Cardiac muscle cell (in vitro differentiated cells and primary cell): ENCODE measurements around the gene KCNQ1. TPM values are rescaled to one million over a fixed set of nuclear protein-coding genes. Genes with fewer than 3 reads are reported as not detected.
"Not testable (repeated sequence)": the region's sequence is repeated elsewhere in the genome, so short reads cannot be mapped to it uniquely, and the experiment has no call there.

ENCODE experiments used
- DNase-seq, 2 donors: peaks; one replicate each; pipeline versions ENCODE4 v3.0.0 to v3.0.0-alpha.2; 2010 to 2017; ENCODE audit warnings: low read depth in 1 of 2, low spot score in 1 of 2
- H3K27ac ChIP-seq: fragments of 200-600 bp; sonication (generic); 2 replicates; pipeline ENCODE4 v1.5.1; 2016
- H3K27me3 ChIP-seq: fragments of 200-600 bp; sonication (generic); 2 replicates; pipeline ENCODE4 v1.6.0; 2016; ENCODE audit warnings: control low read depth
- H3K36me3 ChIP-seq: fragments of 200-600 bp; sonication (generic); 2 replicates; pipeline ENCODE4 v1.5.1; 2016; ENCODE audit warnings: control low read depth
- H3K4me1 ChIP-seq: fragments of 200-600 bp; sonication (generic); 2 replicates; pipeline ENCODE4 v1.8.1; 2017; ENCODE audit warnings: low read depth, mild to moderate bottlenecking, mixed run types
- H3K4me3 ChIP-seq: fragments of 200-600 bp; sonication (generic); 2 replicates; pipeline ENCODE4 v1.5.1; 2016; ENCODE audit warnings: mild to moderate bottlenecking
- H3K9me3 ChIP-seq: fragments of 200-600 bp; sonication (generic); 2 replicates; pipeline ENCODE4 v1.5.1; 2017; ENCODE audit warnings: low read depth, mild to moderate bottlenecking, control low read depth
- polyA plus RNA-seq: library from polyadenylated mRNA; unstranded; fragments of >200 nt; fragmentation: Nextera tagmentation; extraction: Ambion mirVana; gene quantifications from 2 replicates; pipeline ENCODE4 v1.2.1, GENCODE V29; 2016
- total RNA-seq: library from RNA; depleted of rRNA; stranded (reverse); fragments of >200 nt; gene quantifications from 2 replicates; pipeline ENCODE4 v1.2.3, GENCODE V29; 2016
- TF ChIP-seq, protein P1 (sequence below): IDR thresholded peaks from 2 replicates; pipeline ENCODE4 v1.5.1; 2012; ENCODE audit warnings: low read depth, mild to moderate bottlenecking, low read length

KCNQ1 gene
- total and polyA plus RNA-seq, 2 experiments from 2014 or later = 13.9 to 18.6 TPM

DNA sequence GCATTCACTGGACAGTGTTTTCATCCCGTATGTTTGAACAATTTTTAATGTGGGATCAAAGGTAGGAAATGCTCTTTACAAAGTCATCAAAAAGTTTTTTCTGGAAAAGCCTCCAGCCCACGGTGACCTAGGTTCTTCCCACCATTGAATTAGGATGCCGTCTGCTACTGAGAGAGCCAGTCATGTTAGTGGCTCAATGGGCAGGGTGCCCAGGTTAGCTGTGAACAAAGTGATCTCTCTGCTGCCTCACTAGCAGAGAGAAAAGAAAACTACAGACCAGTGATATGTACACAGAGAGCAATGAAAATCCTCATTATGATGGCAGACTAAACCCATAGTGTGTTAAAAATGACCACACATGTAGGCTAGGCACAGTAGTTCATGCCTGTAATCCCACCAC, 32.4 kb downstream of the KCNQ1 start:
- Histone ChIP-seq H3K27ac (no peak overlapping the region), H3K36me3 (no peaks in the 10 kb centered on the region), H3K9me3 (no peaks in the 10 kb centered on the region), H3K27me3 (no peaks in the 10 kb centered on the region), H3K4me3 (no peak overlapping the region), H3K4me1 (no peaks in the 10 kb centered on the region)
- no peak for DNase-seq
- TF ChIP-seq, protein P1, sequence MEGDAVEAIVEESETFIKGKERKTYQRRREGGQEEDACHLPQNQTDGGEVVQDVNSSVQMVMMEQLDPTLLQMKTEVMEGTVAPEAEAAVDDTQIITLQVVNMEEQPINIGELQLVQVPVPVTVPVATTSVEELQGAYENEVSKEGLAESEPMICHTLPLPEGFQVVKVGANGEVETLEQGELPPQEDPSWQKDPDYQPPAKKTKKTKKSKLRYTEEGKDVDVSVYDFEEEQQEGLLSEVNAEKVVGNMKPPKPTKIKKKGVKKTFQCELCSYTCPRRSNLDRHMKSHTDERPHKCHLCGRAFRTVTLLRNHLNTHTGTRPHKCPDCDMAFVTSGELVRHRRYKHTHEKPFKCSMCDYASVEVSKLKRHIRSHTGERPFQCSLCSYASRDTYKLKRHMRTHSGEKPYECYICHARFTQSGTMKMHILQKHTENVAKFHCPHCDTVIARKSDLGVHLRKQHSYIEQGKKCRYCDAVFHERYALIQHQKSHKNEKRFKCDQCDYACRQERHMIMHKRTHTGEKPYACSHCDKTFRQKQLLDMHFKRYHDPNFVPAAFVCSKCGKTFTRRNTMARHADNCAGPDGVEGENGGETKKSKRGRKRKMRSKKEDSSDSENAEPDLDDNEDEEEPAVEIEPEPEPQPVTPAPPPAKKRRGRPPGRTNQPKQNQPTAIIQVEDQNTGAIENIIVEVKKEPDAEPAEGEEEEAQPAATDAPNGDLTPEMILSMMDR = no peak

DNA sequence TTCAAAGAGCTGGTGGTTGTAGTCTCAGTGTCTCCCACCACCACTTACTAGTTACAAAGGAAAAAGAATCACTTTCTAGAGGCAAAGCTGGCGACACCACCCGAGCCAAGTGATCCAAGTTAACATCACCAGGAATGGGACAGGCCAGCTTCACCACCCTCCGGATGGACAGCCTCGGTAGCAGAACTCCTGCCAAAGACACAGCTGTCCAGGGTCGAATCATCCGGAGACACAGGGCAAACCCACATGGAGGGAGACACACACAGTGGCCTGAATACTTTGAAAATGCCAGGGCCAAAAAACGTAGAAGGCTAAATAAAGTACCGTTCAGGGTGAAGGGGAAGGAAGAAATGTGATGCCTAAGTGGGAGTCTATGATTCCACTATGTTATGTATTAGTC, 33.1 kb downstream of the KCNQ1 start:
- Histone ChIP-seq H3K27ac (no peak overlapping the region), H3K9me3 (no peaks in the 10 kb centered on the region), H3K36me3 (no peaks in the 10 kb centered on the region), H3K4me3 (no peak overlapping the region), H3K4me1 (no peaks in the 10 kb centered on the region), H3K27me3 (peaks cover 5% of the 10 kb centered on the region)
- DNase-seq = no peak
- TF ChIP-seq, protein P1 = no peak

DNA sequence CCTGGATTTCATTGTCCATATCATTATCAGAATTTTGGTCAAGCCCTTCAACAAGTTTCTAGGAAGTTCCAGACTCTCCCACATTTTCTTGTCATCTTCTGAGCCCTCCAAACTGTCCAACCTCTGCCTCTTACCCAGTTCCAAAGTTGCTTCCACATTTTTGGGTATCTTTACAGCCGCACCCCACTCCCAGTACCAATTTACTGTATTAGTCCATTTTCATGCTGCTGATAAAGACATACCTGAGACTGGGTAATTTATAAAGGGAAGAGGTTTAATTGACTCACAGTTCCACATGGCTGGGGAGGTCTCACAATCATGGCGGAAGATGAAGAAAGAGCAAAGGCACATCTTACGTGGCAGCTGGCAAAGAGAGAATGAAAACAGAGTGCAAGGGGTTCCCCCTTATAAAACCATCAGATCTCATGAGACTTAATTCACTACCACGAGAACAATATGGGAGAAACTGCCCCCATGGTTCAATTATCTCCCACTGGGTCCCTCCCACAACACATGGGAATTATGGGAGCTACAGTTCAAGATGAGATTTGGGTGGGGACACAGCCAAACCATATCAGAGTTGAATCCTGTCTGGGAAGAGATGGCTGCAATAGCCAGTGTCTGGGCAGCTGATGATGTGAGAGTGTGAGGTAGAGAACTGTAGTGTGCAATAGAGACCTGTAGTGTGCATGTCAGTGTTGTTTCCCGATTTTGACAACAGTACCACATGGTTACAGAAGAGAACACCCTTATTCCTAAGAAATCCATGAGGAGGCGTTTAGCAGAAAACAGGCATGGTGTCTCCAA, 35.5 kb downstream of the KCNQ1 start:
- not testable (repeated sequence) for H3K4me3 ChIP-seq, DNase-seq, H3K4me1 ChIP-seq, H3K27ac ChIP-seq, H3K36me3 ChIP-seq, H3K9me3 ChIP-seq
- H3K27me3 ChIP-seq = peaks cover 14% of the 10 kb centered on the region

GRCh38 chr11:2480874-2481220, 36.0 kb downstream of the KCNQ1 start:
- TF ChIP-seq, protein P1 = no peak
- no peak for DNase-seq
- peaks cover 14% of the 10 kb centered on the region for H3K27me3 ChIP-seq
- H3K4me3 ChIP-seq = no peak overlapping the region
- no peak overlapping the region for H3K27ac ChIP-seq
- no peaks in the 10 kb centered on the region for H3K36me3 ChIP-seq
- no peaks in the 10 kb centered on the region for H3K4me1 ChIP-seq
- no peaks in the 10 kb centered on the region for H3K9me3 ChIP-seq

GRCh38 chr11:2481253-2481652, 36.4 kb downstream of the KCNQ1 start:
- TF ChIP-seq, protein P1 = no peak
- Histone ChIP-seq H3K4me3 (no peak overlapping the region), H3K27me3 (peaks cover 14% of the 10 kb centered on the region), H3K36me3 (no peaks in the 10 kb centered on the region), H3K9me3 (no peaks in the 10 kb centered on the region), H3K4me1 (no peaks in the 10 kb centered on the region), H3K27ac (no peak overlapping the region)
- DNase-seq = no peak

DNA sequence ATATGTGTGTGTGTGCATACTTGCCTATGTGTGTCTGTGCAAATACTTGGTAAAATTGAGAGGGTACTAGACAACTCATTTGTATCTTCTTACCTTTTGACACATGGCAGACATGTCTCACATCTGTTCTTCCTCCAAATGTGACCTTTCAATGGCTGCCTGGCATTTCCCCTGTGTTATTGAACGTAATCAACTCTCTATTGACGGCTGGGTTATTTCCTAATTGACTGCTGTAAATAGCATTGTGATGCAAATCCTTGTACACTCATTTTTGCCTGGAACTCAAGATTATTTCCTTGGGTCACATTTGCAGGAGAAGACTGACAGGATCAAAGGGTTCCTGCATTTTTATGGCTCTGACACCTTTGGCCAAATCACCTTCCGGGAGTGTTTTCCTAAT, 37.4 kb downstream of the KCNQ1 start:
- Histone ChIP-seq H3K27me3 (peaks cover 14% of the 10 kb centered on the region), H3K27ac (no peak overlapping the region), H3K9me3 (no peaks in the 10 kb centered on the region), H3K4me1 (no peaks in the 10 kb centered on the region), H3K36me3 (no peaks in the 10 kb centered on the region), H3K4me3 (no peak overlapping the region)
- no peak for DNase-seq
- TF ChIP-seq, protein P1 = no peak
